ENCODE data around the gene PLBD2. TPM values are rescaled to one million over a fixed set of nuclear protein-coding genes. Genes with fewer than 3 reads are reported as not detected.

PLBD2 gene
- total RNA-seq, 4 donors from 2014 or later, result 17.0 to 32.4 (median 24.1) TPM

- no peak for TF ChIP-seq POLR2A (IDR thresholded peaks at IDR 0.05)
- no peak for TF ChIP-seq CTCF (IDR thresholded peaks at IDR 0.05)
- no peaks in the 10 kb centered on the region for H3K4me1 ChIP-seq
- H3K36me3 ChIP-seq, result no peaks in the 10 kb centered on the region
- H3K27ac ChIP-seq, result no peak overlapping the region
- no peaks in the 10 kb centered on the region for H3K27me3 ChIP-seq
- no peak for DNase-seq
- H3K9me3 ChIP-seq, result no peaks in the 10 kb centered on the region
- no peak overlapping the region for H3K4me3 ChIP-seq
These were observed 9.9 kb downstream of the PLBD2 start for GRCh38 chr12:113368331-113368730.

- no peaks in the 10 kb centered on the region for H3K4me1 ChIP-seq
- no peak overlapping the region for H3K27ac ChIP-seq
- TF ChIP-seq CTCF (IDR thresholded peaks at IDR 0.05), result no peak
- no peak for TF ChIP-seq POLR2A (IDR thresholded peaks at IDR 0.05)
- no peak overlapping the region for H3K4me3 ChIP-seq
- H3K27me3 ChIP-seq, result no peaks in the 10 kb centered on the region
- no peak for DNase-seq
- H3K9me3 ChIP-seq, result no peaks in the 10 kb centered on the region
- peaks cover 0 to 2% (median 0%) of the 10 kb centered on the region in 3 donors for H3K36me3 ChIP-seq
These were observed 11.1 kb downstream of the PLBD2 start for GRCh38 chr12:113369391-113369985.

GRCh38 chr12:113370923-113371682 lies 12.7 kb downstream of the PLBD2 start:
- no peaks in the 10 kb centered on the region for H3K9me3 ChIP-seq
- no peaks in the 10 kb centered on the region for H3K4me1 ChIP-seq
- peaks cover 0 to 16% (median 0%) of the 10 kb centered on the region in 3 donors for H3K36me3 ChIP-seq
- H3K27ac ChIP-seq, result no peak overlapping the region
- TF ChIP-seq CTCF (IDR thresholded peaks at IDR 0.05) (no peak), POLR2A (IDR thresholded peaks at IDR 0.05) (no peak)
- no peak for DNase-seq
- no peaks in the 10 kb centered on the region for H3K27me3 ChIP-seq
- no peak overlapping the region for H3K4me3 ChIP-seq

- Histone ChIP-seq H3K4me3 (no peak overlapping the region), H3K36me3 (peaks cover 0 to 23% (median 0%) of the 10 kb centered on the region in 3 donors), H3K27me3 (no peaks in the 10 kb centered on the region), H3K4me1 (no peaks in the 10 kb centered on the region), H3K9me3 (no peaks in the 10 kb centered on the region), H3K27ac (no peak overlapping the region)
- DNase-seq, result no peak
- TF ChIP-seq POLR2A (IDR thresholded peaks at IDR 0.05), result no peak
- no peak for TF ChIP-seq CTCF (IDR thresholded peaks at IDR 0.05)
These were observed 13.4 kb downstream of the PLBD2 start for GRCh38 chr12:113371808-113372207.

- H3K27me3 ChIP-seq, result no peaks in the 10 kb centered on the region
- no peak for DNase-seq
- no peak overlapping the region for H3K27ac ChIP-seq
- TF ChIP-seq CTCF (IDR thresholded peaks at IDR 0.05), result no peak
- TF ChIP-seq POLR2A (IDR thresholded peaks at IDR 0.05), result no peak
- no peaks in the 10 kb centered on the region for H3K4me1 ChIP-seq
- no peak overlapping the region for H3K4me3 ChIP-seq
- no peaks in the 10 kb centered on the region for H3K9me3 ChIP-seq
- peaks cover 0 to 23% (median 0%) of the 10 kb centered on the region in 3 donors for H3K36me3 ChIP-seq
These were observed 14.0 kb downstream of the PLBD2 start for GRCh38 chr12:113372371-113372770.
